Testis (tissue), 3 donors: ENCODE results near the gene LY6G5B. TPM values are rescaled to one million over a fixed set of nuclear protein-coding genes. Genes with fewer than 3 reads are reported as not detected.

Experiments used
- DNase-seq: peaks from one replicate; pipeline ENCODE4 v3.0.0-alpha.2; 2019
- H3K27ac ChIP-seq, 2 donors: fragments of 200-600 bp; sonication (generic); one replicate each; pipeline ENCODE4 v1.5.1; 2019
- H3K27me3 ChIP-seq: fragments of 200-600 bp; sonication (generic); one replicate; pipeline ENCODE4 v1.5.1; 2019
- H3K36me3 ChIP-seq: fragments of 200-600 bp; sonication (generic); one replicate; pipeline ENCODE4 v1.5.1; 2017; ENCODE audit warnings: low read depth; ENCODE audit errors: missing control alignments
- H3K4me1 ChIP-seq: fragments of 200-600 bp; sonication (generic); one replicate; pipeline ENCODE4 v1.5.1; 2019
- H3K4me3 ChIP-seq, 2 donors: fragments of 200-600 bp; sonication (generic); one replicate each; pipeline ENCODE4 v1.5.1; 2017 to 2019
- H3K9me3 ChIP-seq: fragments of 200-600 bp; sonication (generic); one replicate; pipeline ENCODE4 v1.5.1; 2017
- CTCF ChIP-seq, 3 experiments: fragments of 450-650 bp in 2 of 3; fragments of 200-600 bp in 1 of 3; sonication (generic) in 1 of 3; IDR thresholded peaks; one replicate each; pipeline ENCODE4 v1.5.1; 2016 to 2019; ENCODE audit warnings: antibody characterized with exemption in 3 of 3, mild to moderate bottlenecking in 2 of 3, moderate library complexity in 1 of 3
- POLR2A ChIP-seq: fragments of 450-650 bp; IDR thresholded peaks from one replicate; pipeline ENCODE4 v1.6.1; 2017; ENCODE audit warnings: antibody characterized with exemption, mild to moderate bottlenecking, moderate library complexity
- WGBS, 2 donors: methylation state at CpG; one replicate each; pipeline ENCODE4 v1.1.5; 2018; 5-methylcytosine and 5-hydroxymethylcytosine counted together
- intact Hi-C: fragments of 100-400 bp; cut with DNase I; formaldehyde crosslinking; loops from one replicate; pipeline ENCODE4 v1.15.1; 2023; ENCODE audit warnings: low total_unique reads
- polyA plus RNA-seq: library from polyadenylated mRNA; stranded (reverse); fragments of 350-450 nt; fragmentation: Illumina TruSeq; extraction: RNeasy Lipid Tissue Mini Kit (QIAGEN cat#74804); gene quantifications from one replicate; pipeline ENCODE4 v1.2.3, GENCODE V29; 2014; ENCODE audit warnings: low read depth, low replicate concordance; ENCODE audit not compliant: insufficient read depth
- total RNA-seq, 2 donors: library from RNA; depleted of rRNA; stranded (reverse); fragments of >200 nt; gene quantifications; one replicate each; pipeline ENCODE4 v1.2.3, GENCODE V29; 2016

The LY6G5B gene
- total and polyA plus RNA-seq, 3 donors from 2014 or later = 14.0 to 16.3 (median 15.9) TPM

GRCh38 chr6:31633447-31633846, 36.3 kb upstream of the LY6G5B start:
- intact Hi-C loops = no loop called here
- Histone ChIP-seq H3K4me3 (no peak overlapping the region), H3K36me3 (peaks cover 3% of the 10 kb centered on the region), H3K27ac (no peak overlapping the region), H3K9me3 (no peaks in the 10 kb centered on the region), H3K4me1 (peaks cover 4% of the 10 kb centered on the region), H3K27me3 (no peaks in the 10 kb centered on the region)
- WGBS, 2 donors = 84 to 85% methylated on average over 7 of the region's 7 CpGs
- no peak for DNase-seq
- no peak for TF ChIP-seq CTCF (IDR thresholded peaks at IDR 0.05)
- TF ChIP-seq POLR2A = no peak

- 77 to 85% methylated on average over 3 of the region's 3 CpGs for WGBS, 2 donors
- intact Hi-C loops = no loop called here
- Histone ChIP-seq H3K4me1 (peaks cover 4% of the 10 kb centered on the region), H3K36me3 (peaks cover 3% of the 10 kb centered on the region), H3K4me3 (no peak overlapping the region), H3K9me3 (no peaks in the 10 kb centered on the region), H3K27me3 (no peaks in the 10 kb centered on the region), H3K27ac (no peak overlapping the region)
- DNase-seq = no peak
- TF ChIP-seq CTCF (IDR thresholded peaks at IDR 0.05) = no peak
- no peak for TF ChIP-seq POLR2A
Observed at GRCh38 chr6:31634131-31634530, 35.6 kb upstream of the LY6G5B start.

- no peak overlapping the region for H3K27ac ChIP-seq
- DNase-seq = no peak
- intact Hi-C loops = no loop called here
- TF ChIP-seq POLR2A = no peak
- no peak for TF ChIP-seq CTCF (IDR thresholded peaks at IDR 0.05)
- 71 to 76% methylated on average over 11 of the region's 11 CpGs for WGBS, 2 donors
- H3K4me1 ChIP-seq = peaks cover 4% of the 10 kb centered on the region
- no peaks in the 10 kb centered on the region for H3K36me3 ChIP-seq
- no peaks in the 10 kb centered on the region for H3K27me3 ChIP-seq
- no peak overlapping the region for H3K4me3 ChIP-seq
- no peaks in the 10 kb centered on the region for H3K9me3 ChIP-seq
Observed at GRCh38 chr6:31634969-31635575, 34.7 kb upstream of the LY6G5B start.

GRCh38 chr6:31636698-31637596, 32.8 kb upstream of the LY6G5B start:
- Histone ChIP-seq H3K27ac (no peak overlapping the region), H3K27me3 (no peaks in the 10 kb centered on the region), H3K4me3 (no peak overlapping the region), H3K36me3 (no peaks in the 10 kb centered on the region), H3K9me3 (no peaks in the 10 kb centered on the region), H3K4me1 (peaks cover 4% of the 10 kb centered on the region)
- 78 to 82% methylated on average over 26 to 27 of the region's 27 CpGs for WGBS, 2 donors
- no peak for DNase-seq
- intact Hi-C loops = no loop called here
- TF ChIP-seq POLR2A = no peak
- no peak for TF ChIP-seq CTCF (IDR thresholded peaks at IDR 0.05)
